ENCODE data around the gene GPRIN2.

- TF ChIP-seq CTCF (IDR thresholded peaks at IDR 0.05) (no peak), POLR2AphosphoS5 (IDR thresholded peaks at IDR 0.05) (no peak), EP300 (IDR thresholded peaks at IDR 0.05) (no peak)
These were observed 31.2 kb downstream of the GPRIN2 start for GRCh38 chr10:46525177-46525823.
